Peyer's patch (tissue), 4 donors: Measurements from ENCODE around the gene AQP3. TPM values are rescaled to one million over a fixed set of nuclear protein-coding genes. Genes with fewer than 3 reads are reported as not detected.
"Not testable (repeated sequence)": the region's sequence is repeated elsewhere in the genome, so short reads cannot be mapped to it uniquely, and the experiment has no call there.

Experiments
- DNase-seq, 3 donors: peaks; one replicate each; pipeline ENCODE4 v3.0.0-alpha.2; 2017 to 2019
- H3K27ac ChIP-seq, 4 donors: fragments of 200-600 bp; sonication (generic); one replicate each; pipeline ENCODE4 v1.5.1; 2016 to 2019
- H3K27me3 ChIP-seq, 2 donors: fragments of 200-600 bp; sonication (generic); one replicate each; pipeline ENCODE4 v1.5.1; 2019
- H3K36me3 ChIP-seq, 3 donors: fragments of 200-600 bp; sonication (generic); one replicate each; pipeline ENCODE4 v1.5.1; 2016 to 2019
- H3K4me1 ChIP-seq, 4 donors: fragments of 200-600 bp; sonication (generic); one replicate each; pipeline ENCODE4 v1.5.1; 2016 to 2019
- H3K4me3 ChIP-seq, 4 donors: fragments of 200-600 bp; sonication (generic); 1 replicate in 3 of 4; 2 replicates in 1 of 4; pipeline ENCODE4 v1.5.1; 2016 to 2019; ENCODE audit warnings: mild to moderate bottlenecking in 1 of 4
- H3K9me3 ChIP-seq, 4 donors: fragments of 200-600 bp; sonication (generic); one replicate each; pipeline ENCODE4 v1.5.1; 2016 to 2019; ENCODE audit warnings: mild to moderate bottlenecking in 1 of 4
- POLR2A ChIP-seq, 2 donors: fragments of 450-650 bp; IDR thresholded peaks; one replicate each; pipeline ENCODE4 v1.5.1; 2017; ENCODE audit warnings: antibody characterized with exemption in 2 of 2, mild to moderate bottlenecking in 2 of 2, moderate library complexity in 2 of 2
- total RNA-seq, 4 donors: library from RNA; depleted of rRNA; stranded (reverse); fragments of >200 nt; gene quantifications; one replicate each; pipeline ENCODE4 v1.1.0, GENCODE V29; 2016
- TF ChIP-seq, protein P1 (sequence below), 6 experiments: fragments of 450-650 bp in 4 of 6; fragments of 200-600 bp in 2 of 6; sonication (generic) in 1 of 6; IDR thresholded peaks; one replicate each; pipeline ENCODE4 v1.5.1; 2017 to 2019; ENCODE audit warnings: antibody characterized with exemption in 6 of 6, mild to moderate bottlenecking in 3 of 6, moderate library complexity in 1 of 6

The AQP3 gene
- 100 to 1,000 TPM in 3 of 4 donors, 10 to 100 TPM in 1; 12.4 to 424 (median 260) TPM for total RNA-seq

DNA sequence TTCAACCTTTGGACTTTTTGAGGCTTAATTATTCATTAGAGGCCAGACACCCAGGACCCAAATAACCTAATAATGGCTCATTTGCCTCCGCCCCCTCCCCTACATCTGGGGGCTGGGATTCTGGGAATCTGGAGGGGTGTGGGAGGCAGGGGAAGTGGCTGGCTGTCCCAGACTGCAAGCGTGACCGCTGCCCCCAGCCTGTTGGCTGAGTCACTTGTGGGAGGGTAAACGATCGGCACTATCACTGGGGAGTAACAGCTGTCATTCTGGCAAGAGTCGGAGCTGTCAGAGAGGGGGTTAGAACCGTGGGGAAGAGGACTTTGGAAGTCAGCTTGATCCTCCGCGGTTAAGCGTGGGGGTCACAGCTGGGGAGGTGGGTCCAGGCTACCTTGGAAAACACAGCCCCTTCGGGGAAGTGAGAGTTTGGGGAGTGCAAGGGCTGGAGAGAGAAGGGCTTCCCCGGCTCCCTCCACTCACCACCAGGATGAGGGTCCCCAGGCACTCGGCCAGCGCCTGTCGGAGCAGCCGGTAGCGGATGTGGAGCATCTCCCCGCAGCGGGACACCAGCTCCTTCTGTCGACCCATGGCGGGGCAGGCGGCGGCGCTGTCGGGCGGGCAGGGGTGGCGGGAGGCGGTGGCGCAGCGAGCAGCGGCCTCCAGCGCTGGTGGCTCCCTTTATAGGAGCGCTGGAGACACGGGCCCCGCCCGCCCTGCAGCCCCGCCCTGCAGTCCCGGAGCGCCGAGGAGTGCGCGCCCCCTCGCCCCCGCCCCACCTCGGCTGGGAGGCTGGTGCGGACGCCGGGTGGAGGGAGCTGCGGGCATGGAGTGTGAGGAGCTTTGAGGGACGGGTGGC is at the start of gene AQP3:
AQP3 (minus strand) TSS at position 648 of the 853 bp plus-strand sequence; CDS start at position 585, 63 bp downstream.
- no peaks in the 10 kb centered on the region for H3K27me3 ChIP-seq
- no peaks in the 10 kb centered on the region for H3K9me3 ChIP-seq
- H3K27ac ChIP-seq, result peak within 1 kb of the TSS; percentile 76 to 97 (median 86)
- DNase-seq, result peak; percentile 73 to 90 (median 85)
- peak; percentile 72 to 93 for TF ChIP-seq POLR2A (IDR thresholded peaks at IDR 0.05)
- TF ChIP-seq, protein P1, sequence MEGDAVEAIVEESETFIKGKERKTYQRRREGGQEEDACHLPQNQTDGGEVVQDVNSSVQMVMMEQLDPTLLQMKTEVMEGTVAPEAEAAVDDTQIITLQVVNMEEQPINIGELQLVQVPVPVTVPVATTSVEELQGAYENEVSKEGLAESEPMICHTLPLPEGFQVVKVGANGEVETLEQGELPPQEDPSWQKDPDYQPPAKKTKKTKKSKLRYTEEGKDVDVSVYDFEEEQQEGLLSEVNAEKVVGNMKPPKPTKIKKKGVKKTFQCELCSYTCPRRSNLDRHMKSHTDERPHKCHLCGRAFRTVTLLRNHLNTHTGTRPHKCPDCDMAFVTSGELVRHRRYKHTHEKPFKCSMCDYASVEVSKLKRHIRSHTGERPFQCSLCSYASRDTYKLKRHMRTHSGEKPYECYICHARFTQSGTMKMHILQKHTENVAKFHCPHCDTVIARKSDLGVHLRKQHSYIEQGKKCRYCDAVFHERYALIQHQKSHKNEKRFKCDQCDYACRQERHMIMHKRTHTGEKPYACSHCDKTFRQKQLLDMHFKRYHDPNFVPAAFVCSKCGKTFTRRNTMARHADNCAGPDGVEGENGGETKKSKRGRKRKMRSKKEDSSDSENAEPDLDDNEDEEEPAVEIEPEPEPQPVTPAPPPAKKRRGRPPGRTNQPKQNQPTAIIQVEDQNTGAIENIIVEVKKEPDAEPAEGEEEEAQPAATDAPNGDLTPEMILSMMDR (IDR thresholded peaks at IDR 0.05), result peak in 4 of 6 experiments; percentile 24 to 51 (median 38)
- H3K4me1 ChIP-seq, result peaks cover 4 to 42% (median 15%) of the 10 kb centered on the region in 4 donors
- peak within 1 kb of the TSS; percentile 44 to 77 (median 66) for H3K4me3 ChIP-seq
- peaks cover 0 to 18% (median 0%) of the 10 kb centered on the region in 3 donors for H3K36me3 ChIP-seq

DNA sequence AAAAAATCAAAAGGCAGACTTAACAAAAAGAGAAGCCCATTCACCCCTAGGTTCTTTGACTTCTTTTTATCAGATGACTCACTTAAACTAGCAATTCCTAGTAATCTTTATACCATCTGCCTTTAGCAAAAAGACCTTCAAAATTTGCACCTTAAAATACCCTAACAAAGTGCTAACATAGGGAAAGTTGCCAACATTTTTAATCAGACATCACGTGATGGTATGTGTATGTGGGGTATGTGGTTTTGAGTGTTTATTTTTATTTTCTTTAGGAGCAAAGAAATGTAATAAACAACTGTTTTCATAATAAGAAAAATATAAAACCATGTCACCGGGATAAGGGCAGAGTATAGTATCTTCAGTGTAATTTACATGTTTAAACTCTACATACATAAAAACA is 46.4 kb upstream of the AQP3 start:
- H3K9me3 ChIP-seq, DNase-seq, H3K27me3 ChIP-seq, H3K27ac ChIP-seq, H3K4me1 ChIP-seq, H3K4me3 ChIP-seq, H3K36me3 ChIP-seq: not testable (repeated sequence)

DNA sequence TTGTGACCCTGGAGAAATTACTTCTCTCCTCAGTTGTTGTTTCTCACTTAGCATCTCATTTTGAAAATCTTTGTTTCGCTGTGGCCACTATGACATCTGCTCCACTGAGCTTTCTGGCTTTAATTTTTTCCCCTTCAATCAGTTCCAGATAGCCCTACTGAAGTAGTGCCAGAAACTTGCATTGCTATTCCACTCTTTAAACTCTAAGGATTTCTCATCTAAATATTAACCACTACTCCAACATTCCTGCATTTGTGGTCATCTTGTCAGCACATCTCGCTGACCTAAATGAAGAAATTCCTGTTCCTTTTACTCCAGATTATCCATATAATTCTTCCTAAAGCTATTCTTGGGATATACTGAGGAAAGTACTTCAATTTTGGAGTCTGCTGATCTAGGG is 41.7 kb upstream of the AQP3 start:
- TF ChIP-seq POLR2A (IDR thresholded peaks at IDR 0.05), result no peak
- TF ChIP-seq, protein P1 (IDR thresholded peaks at IDR 0.05), result no peak
- H3K4me1 ChIP-seq, result no peaks in the 10 kb centered on the region

DNA sequence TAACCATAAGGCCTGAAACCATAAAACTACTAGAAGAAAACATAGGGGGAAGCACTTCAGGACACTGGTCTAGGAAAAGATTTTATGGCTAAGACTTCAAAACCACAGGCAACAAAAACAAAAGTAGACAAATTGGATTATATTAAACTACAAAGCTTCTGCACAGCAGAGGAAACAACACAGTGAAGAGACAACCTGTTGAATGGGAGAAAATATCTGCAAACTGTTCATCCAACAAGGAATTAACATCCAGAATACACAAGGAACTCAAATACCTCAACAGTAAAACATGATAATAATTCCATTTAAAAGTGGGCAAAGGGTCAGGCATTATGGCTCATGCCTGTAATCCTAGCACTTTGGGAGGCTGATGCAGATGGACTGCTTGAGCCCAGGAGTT is 37.9 kb upstream of the AQP3 start:
- DNase-seq, H3K36me3 ChIP-seq, H3K4me3 ChIP-seq, H3K4me1 ChIP-seq, H3K9me3 ChIP-seq, H3K27ac ChIP-seq, H3K27me3 ChIP-seq: not testable (repeated sequence)

More for the DNA sequence above, 41.7 kb upstream of the AQP3 start:
- no peak overlapping the region for H3K27ac ChIP-seq
- H3K4me3 ChIP-seq, result no peak overlapping the region
- H3K9me3 ChIP-seq, result no peaks in the 10 kb centered on the region
- no peaks in the 10 kb centered on the region for H3K36me3 ChIP-seq
- DNase-seq, result no peak
- H3K27me3 ChIP-seq, result no peaks in the 10 kb centered on the region

DNA sequence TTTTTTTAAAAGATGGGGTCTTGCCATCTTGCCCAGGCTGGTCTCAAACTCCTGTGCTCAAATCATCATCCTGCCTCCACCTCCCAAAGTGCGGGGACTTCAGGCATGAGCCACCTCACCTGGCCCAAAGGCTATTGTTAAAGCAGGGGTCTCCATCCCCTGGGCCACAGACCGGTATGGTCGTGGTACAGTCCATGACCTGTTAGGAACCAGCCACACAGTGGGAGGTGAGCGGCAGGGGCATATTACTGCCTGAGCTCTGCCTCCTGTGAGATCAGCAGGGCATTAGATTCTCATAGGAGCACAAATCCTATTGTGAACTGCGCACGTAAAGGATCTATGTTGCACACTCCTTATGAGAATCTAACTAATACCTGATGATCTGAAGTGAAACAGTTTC is 33.6 kb upstream of the AQP3 start:
- no peak overlapping the region for H3K27ac ChIP-seq
- no peaks in the 10 kb centered on the region for H3K4me1 ChIP-seq
- no peaks in the 10 kb centered on the region for H3K27me3 ChIP-seq
- no peak for DNase-seq
- no peaks in the 10 kb centered on the region for H3K9me3 ChIP-seq
- TF ChIP-seq, protein P1 (IDR thresholded peaks at IDR 0.05), result no peak
- TF ChIP-seq POLR2A (IDR thresholded peaks at IDR 0.05), result no peak
- H3K4me3 ChIP-seq, result no peak overlapping the region
- no peaks in the 10 kb centered on the region for H3K36me3 ChIP-seq

DNA sequence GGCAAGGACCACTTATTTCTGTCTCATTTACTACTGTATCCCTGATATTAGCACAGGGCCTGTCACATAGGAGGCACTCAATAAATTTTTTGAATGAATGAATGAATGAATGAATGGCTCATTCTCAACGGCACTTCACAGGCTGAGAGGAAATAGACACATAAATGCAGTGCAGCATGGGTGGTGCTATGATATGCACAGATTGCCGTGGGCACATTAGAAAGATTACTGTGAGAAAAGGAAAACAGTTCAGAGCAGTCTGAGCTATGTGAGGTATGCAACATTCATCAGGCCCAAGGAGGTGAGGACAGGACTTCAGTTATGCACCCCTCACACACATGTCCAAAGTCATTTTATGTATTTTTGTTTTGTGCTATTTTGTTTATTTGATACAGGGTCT is 32.7 kb upstream of the AQP3 start:
- no peaks in the 10 kb centered on the region for H3K27me3 ChIP-seq
- H3K4me3 ChIP-seq, result no peak overlapping the region
- H3K27ac ChIP-seq, result no peak overlapping the region
- no peaks in the 10 kb centered on the region for H3K36me3 ChIP-seq
- no peaks in the 10 kb centered on the region for H3K4me1 ChIP-seq
- DNase-seq, result no peak
- H3K9me3 ChIP-seq, result no peaks in the 10 kb centered on the region
- TF ChIP-seq, protein P1 (IDR thresholded peaks at IDR 0.05), result no peak
- no peak for TF ChIP-seq POLR2A (IDR thresholded peaks at IDR 0.05)
